HG03025 (cell line): ENCODE results near the gene LEPROT.
"Not testable (repeated sequence)": the region's sequence is repeated elsewhere in the genome, so short reads cannot be mapped to it uniquely, and the experiment has no call there.

Experiments used
- ATAC-seq: cut with Tn5 transposase; IDR thresholded peaks from one replicate; pipeline ENCODE4 v1.9.1; 2021; ENCODE audit warnings: mild to moderate bottlenecking, moderate library complexity; ENCODE audit not compliant: unreplicated experiment, low FRiP score

The LEPROT gene

GRCh38 chr1:65434760-65435159 is 14.3 kb downstream of the LEPROT start:
- ATAC-seq: no peak

DNA sequence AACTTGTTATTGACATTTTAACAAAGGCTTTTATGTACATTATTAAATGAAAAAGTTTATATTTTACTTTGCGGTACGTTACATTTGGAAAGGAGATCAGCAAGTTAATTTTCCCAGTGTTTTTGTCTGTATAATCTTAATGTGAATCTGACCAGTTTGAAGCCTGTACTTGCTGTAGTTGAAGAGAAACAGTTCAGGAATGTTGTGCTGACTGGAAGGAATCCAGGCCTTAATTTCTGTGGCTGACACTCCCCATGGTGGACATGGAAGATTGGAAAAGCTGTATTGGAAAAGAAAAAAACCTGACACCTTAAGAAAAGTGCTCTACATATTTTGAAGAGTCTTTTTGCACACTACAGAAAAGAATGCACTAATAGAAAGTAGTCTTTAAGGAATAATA is 15.5 kb downstream of the LEPROT start:
- ATAC-seq: no peak

DNA sequence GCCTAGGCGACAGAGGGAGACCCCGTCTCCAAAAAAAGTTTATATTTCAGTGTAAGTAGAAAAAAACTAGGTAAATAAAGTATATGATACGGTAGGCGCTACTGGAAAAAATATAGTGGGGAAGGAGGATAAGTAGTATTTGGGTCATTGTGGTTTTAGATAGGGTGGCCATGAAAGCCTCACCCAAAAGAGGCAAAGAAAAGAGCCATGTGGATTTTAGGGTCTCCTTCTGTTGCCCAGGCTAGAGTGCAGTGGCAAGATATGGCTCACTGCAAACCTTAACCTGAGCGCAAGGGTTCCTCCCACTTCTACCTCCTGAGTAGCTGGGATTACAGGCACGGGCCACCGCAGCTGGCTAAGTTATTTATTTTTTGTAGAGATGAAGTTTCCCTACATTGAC is 17.1 kb downstream of the LEPROT start:
- ATAC-seq: no peak

DNA sequence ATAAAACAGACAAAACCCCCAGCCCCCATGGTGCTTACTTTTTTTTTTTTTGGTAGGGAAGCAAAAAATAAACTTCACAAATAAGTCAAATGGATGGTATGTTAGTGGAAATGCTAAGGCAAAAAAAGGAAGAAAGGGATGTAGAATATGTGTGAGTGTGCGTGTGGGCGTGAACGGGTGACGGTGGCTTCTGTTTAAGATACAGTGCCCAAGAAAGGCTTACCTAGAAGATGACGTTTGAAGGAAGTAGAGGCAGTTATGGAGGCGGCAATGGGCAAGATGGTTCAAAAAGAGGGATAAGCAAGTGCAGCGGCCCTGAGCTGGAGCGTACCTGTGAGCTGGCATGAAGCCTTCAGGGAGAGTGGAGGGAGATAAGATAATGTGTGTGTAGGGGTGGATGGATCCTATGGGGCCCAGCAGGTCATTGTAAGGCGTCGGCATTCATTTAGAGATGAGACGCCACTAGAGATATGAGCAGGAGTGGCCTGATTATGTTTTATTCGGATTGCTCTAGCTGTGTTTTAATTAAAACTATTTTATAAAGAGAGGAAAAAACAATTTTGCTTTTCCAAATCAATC is 19.9 kb downstream of the LEPROT start:
- ATAC-seq: no peak

DNA sequence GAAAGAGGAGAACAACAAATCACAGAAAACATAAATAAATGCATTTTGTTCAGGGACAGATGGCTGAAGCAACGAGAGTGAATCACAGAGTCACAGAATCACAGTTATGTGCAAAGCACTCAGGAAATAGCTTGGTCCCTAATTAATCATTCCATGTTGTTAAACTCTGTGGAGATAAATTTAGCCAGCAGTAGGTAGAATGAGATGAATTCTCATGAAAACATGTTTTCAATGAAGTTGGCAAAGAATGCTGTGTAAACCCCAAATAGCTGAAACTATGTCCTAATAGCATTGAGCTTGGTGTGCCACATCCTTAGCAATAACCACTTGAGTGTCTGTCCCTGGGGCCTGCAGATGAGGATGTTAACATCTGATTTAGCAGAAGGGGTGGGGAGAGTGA is 20.4 kb downstream of the LEPROT start:
- ATAC-seq: no peak

DNA sequence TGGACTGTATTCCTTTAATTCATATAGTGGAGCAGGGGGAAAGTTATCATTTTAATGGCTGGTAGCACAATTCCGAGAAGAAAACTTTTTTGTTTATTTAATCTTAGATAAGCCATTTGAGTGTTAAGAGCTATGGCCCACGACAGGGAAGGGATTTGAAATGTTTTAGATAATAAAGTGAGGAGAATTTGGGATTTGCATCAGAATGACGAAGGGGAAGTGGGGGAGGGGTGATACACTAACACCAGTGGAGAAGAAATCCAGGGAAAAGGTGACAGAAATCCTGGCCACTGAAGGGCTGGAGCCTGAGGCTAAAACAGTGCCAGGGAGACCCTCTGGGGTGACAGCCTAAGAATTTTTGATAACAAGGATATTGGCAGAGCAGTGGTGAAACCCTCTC is 21.0 kb downstream of the LEPROT start:
- no peak for ATAC-seq

DNA sequence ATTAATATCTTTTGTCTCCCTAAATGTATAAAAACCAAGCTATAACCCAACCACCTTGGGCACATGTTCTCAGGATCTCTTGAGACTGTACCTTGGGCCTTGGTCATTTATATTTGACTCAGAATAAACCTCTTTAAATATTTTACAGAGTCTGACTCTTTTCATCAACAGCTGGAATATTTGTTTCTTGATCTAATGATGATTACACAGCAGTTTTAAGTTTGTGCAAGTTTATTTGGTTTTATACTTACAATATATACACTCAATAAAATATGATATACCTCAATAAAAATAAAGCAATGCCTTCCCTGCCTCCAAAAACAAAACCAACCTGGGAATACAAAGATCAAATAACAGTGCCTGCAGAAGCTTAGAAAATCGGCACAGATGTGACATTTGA is 22.0 kb downstream of the LEPROT start:
- no peak for ATAC-seq

DNA sequence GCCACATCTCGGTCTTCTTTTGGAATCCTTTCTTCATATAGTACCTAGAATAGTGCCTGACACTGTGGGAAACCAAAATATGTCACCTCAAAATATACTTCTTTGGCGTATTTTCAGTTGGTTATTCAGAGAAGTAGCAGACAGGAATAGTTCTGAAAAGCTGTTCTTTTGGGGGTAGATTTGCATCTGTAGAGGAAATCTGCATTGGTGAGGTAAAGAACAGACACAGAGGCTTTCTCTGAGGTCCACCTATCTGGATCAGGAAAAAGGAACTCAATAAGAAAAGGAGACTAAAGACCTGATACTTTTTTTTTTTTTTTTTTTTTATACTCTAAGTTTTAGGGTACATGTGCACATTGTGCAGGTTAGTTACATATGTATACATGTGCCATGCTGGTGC is 23.2 kb downstream of the LEPROT start:
- no peak for ATAC-seq

DNA sequence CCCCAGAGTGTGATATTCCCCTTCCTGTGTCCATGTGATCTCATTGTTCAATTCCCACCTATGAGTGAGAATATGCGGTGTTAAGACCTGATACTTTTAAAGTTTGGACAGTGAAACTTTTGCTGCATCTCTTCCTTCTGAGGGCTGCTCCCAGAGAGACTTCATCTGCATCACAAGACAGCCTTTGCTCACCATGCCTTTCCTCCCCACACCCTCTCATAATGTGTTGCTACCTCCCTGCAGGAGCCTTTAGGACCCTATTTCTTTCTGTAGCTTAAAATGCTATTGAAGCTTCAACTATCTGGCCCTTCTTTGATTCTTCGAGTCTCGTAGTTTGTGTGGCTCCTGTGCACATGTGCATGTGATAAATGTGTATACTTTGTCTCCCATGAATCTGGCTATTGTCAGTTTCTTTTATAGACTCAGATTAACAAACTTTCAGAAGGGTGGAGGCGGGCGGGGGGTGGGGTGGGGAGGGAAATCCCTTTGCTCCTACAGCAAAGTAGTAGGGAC is 23.7 kb downstream of the LEPROT start:
- no peak for ATAC-seq

DNA sequence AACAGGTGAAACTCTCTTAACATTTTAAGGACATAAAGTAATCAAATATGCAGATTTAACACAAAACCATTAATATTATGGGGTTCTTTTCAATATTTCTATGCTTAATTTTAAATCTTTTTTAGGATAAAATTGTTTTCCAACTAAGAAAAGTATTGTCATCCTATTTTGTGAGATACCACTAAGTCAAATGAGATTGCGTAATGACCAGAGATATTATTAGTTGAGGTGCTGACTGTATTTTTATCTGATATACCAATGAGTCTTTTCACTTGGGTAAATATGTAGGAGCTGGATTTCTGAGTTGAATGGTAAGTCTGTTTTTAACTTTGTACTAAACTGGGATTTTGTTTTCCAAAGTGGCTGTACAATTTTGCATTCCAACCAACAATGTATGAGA is 25.4 kb downstream of the LEPROT start:
- no peak for ATAC-seq

- ATAC-seq: no peak
Measured at GRCh38 chr1:65449214-65449823, 28.9 kb downstream of the LEPROT start.

GRCh38 chr1:65455678-65456077 is 35.2 kb downstream of the LEPROT start:
- not testable (repeated sequence) for ATAC-seq

GRCh38 chr1:65456481-65456880 is 36.0 kb downstream of the LEPROT start:
- ATAC-seq: no peak

DNA sequence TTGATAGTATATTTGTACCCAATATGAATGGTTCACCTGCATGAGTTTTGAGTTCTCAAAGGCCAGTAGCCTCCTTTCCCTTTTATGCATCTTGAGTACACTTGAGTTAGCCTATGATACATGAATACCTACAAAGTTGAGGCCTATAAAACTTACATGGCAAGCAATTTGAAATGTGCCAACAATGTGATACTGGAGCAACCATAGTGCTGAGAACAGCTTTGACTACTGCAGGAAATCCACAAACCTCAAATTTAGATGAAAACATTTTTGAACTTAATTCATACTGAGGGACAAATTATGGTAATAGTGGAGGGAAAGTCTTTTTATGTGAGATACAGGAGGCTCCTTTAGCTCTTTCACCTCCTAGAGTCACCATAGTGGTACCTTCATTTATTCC is 37.4 kb downstream of the LEPROT start:
- no peak for ATAC-seq

DNA sequence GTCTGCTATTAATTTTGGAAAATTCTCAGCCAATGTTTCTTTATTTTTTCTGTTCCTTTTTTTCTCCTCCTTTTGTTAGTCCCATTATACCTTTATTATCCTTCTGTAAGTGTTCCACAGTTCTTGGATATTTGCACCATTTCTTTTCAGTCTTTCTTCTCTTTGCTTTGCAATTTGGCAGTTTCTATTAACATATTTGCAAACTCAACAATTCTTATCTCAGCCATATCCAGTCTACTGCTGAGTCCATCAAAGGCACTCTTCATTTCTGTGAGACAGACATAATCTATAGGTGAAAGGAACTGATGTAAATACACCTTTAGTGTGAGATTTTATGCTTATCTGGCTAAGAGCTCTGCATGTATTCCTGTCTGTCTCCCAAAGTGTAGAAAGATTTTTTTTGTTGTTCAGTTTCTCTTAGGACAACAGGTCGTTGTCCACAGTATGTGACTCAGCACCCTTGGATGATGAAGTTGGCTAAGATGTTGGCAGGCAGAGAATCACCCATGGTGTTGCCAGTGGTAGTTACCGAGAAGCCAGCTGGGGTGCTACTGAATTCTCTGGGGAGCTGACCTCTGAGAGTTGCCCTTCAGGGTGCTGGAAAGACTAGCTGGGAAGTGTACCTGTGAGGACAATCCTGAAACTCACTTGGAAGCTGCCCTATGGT is 38.4 kb downstream of the LEPROT start:
- ATAC-seq: no peak

GRCh38 chr1:65459397-65459768 is 38.9 kb downstream of the LEPROT start:
- ATAC-seq: peak; percentile 75

- ATAC-seq: not testable (repeated sequence)
Measured at GRCh38 chr1:65465837-65466236, 45.4 kb downstream of the LEPROT start.

DNA sequence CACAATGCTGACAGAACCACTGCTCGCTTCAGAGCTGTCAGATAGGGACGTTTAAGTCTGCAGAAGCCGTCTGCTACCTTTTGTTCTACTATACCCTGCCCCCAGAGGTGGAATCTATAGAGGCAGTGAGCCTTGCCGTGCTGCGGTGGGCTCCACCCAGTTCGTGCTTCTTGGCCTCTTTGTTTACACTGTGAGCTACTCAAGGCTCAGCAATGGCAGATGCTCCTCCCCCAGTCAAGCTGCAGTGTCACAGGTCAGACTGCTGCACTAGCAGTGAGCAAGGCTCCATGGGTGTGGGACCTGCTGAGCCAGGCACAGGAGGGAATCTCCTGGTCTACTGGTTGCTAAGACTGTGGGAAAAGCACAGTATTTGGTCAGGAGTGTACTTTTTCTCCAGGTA is 47.1 kb downstream of the LEPROT start:
- ATAC-seq: no peak

GRCh38 chr1:65469126-65469888 is 48.8 kb downstream of the LEPROT start:
- ATAC-seq: no peak

DNA sequence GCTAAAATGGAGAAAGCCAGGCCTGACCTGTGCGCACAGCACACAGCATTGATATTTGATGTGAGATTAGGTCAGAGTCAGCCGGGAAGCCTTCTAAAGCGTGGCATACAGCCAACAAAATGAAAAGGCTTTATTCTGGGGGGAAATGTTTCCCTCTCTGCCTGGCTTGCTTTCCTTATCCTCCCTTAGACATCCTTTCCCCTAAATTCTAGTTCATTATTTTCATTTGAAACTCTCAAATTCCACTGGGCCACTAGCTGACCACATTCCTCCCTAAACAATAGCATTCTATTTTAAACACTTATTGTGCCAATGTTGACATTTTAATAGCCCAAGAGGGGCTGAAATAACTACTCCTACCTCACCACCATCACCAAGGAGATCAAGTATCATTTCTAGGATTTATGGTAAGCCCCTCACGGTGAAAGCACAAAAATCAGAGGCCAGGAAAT is 49.4 kb downstream of the LEPROT start:
- no peak for ATAC-seq

DNA sequence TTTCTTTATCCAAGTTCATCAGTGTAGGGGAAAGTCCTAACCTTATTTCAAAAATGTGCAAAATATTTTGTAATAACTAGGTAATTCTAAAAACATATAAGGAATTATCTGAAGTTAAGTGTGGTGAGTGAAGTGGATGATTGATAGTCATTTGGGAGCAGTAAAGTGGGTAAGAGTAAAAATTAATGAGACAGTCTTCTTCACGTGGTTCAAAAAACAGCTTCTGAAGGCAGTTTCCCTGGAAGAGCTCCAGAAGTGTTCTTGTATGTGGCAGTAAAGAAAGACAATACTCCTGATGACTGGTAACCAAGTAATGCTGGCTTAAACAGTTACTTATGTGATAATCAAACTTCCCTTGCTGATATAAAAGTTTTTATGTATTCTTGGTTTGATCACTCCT is 50.3 kb downstream of the LEPROT start:
- ATAC-seq: no peak
